Measurements from ENCODE around the gene ADGRG4. TPM values are rescaled to one million over a fixed set of nuclear protein-coding genes. Genes with fewer than 3 reads are reported as not detected.

The ADGRG4 gene
- total and polyA plus RNA-seq, 2 donors (not counting 1 experiment from before 2014, with no cell fraction given), result not detected

- Mint-ChIP-seq H3K4me3 (no peak overlapping the region), H3K27ac (no peak overlapping the region), H3K9me3 (ENCODE audit: insufficient read depth) (no peaks in the 10 kb centered on the region), H3K4me1 (no peaks in the 10 kb centered on the region), H3K27me3 (peaks cover 7% of the 10 kb centered on the region)
- Histone ChIP-seq H3K4me3 (ENCODE audit: control extremely low read depth in 1 of 5, extremely low read depth in 1 of 5, insufficient read depth in 1 of 5, low read depth in 2 of 5, low read length in 4 of 5) (no peak overlapping the region), H3K27me3 (replicated peaks in 1 of 4; ENCODE audit: control extremely low read depth in 1 of 4, control insufficient read depth in 3 of 4, insufficient read depth in 4 of 4, low read length in 3 of 4) (no peaks in the 10 kb centered on the region), H3K4me2 (replicated peaks; ENCODE audit: low read depth, low read length, poor library complexity, severe bottlenecking) (no peak overlapping the region), H3K9me3 (ENCODE audit: control extremely low read depth in 1 of 3, control insufficient read depth in 2 of 3, insufficient read depth in 1 of 3, low read length in 2 of 3) (no peaks in the 10 kb centered on the region), H3K4me1 (ENCODE audit: control insufficient read depth in 2 of 2, insufficient read depth in 2 of 2, low read length in 2 of 2) (no peaks in the 10 kb centered on the region), H3K79me2 (ENCODE audit: control insufficient read depth, insufficient read depth, low read length) (no peaks in the 10 kb centered on the region), H3K9ac (ENCODE audit: low read length) (no peak overlapping the region), H3K36me3 (replicated peaks in 1 of 2; ENCODE audit: control extremely low read depth in 1 of 2, control insufficient read depth in 1 of 2, extremely low read depth in 1 of 2, insufficient read depth in 2 of 2, low read length in 1 of 2) (no peaks in the 10 kb centered on the region), H3K27ac (ENCODE audit: low read length in 2 of 2) (no peak overlapping the region), H4K20me1 (ENCODE audit: control insufficient read depth, insufficient read depth, low read length, poor library complexity, severe bottlenecking) (no peaks in the 10 kb centered on the region), H2AFZ (ENCODE audit: insufficient read depth, low read depth, low read length, poor library complexity, severe bottlenecking) (no peak overlapping the region)
- ATAC-seq (ENCODE audit: low read depth) (no peak), DNase-seq (no peak)
- WGBS (ENCODE audit: insufficient coverage), result no CpG with 5 or more reads among the region's 2 CpGs
- TF ChIP-seq EZH2 (IDR thresholded peaks at IDR 0.05; ENCODE audit: borderline replicate concordance, insufficient read depth, low read depth, low read length, poor library complexity, severe bottlenecking), result no peak
- no peak for TF ChIP-seq CTCF (IDR thresholded peaks at IDR 0.05)
- CTCF ChIA-PET, result no interaction called here
- POLR2A ChIA-PET, result no interaction called here
- intact Hi-C loops (cut with micrococcal nuclease), result no loop called here
These were observed 86.1 kb downstream of the ADGRG4 start for GRCh38 chrX:136386826-136387225.

GRCh38 chrX:136387951-136388502 lies 87.3 kb downstream of the ADGRG4 start:
- H3K4me3 ChIP-seq (ENCODE audit: control extremely low read depth in 1 of 5, extremely low read depth in 1 of 5, insufficient read depth in 1 of 5, low read depth in 2 of 5, low read length in 4 of 5), result no peak overlapping the region
- no peak overlapping the region for H2AFZ ChIP-seq (ENCODE audit: insufficient read depth, low read depth, low read length, poor library complexity, severe bottlenecking)
- no peak overlapping the region for H3K9ac ChIP-seq (ENCODE audit: low read length)
- no peaks in the 10 kb centered on the region for H3K36me3 ChIP-seq (replicated peaks in 1 of 2; ENCODE audit: control extremely low read depth in 1 of 2, control insufficient read depth in 1 of 2, extremely low read depth in 1 of 2, insufficient read depth in 2 of 2, low read length in 1 of 2)
- Mint-ChIP-seq H3K4me1 (no peaks in the 10 kb centered on the region), H3K27me3 (peaks cover 7% of the 10 kb centered on the region), H3K4me3 (no peak overlapping the region), H3K9me3 (ENCODE audit: insufficient read depth) (no peaks in the 10 kb centered on the region), H3K27ac (no peak overlapping the region)
- WGBS (ENCODE audit: insufficient coverage), result no CpG with 5 or more reads among the region's 3 CpGs
- no peaks in the 10 kb centered on the region for H4K20me1 ChIP-seq (ENCODE audit: control insufficient read depth, insufficient read depth, low read length, poor library complexity, severe bottlenecking)
- ChIA-PET CTCF (no interaction called here), POLR2A (no interaction called here)
- H3K4me2 ChIP-seq (replicated peaks; ENCODE audit: low read depth, low read length, poor library complexity, severe bottlenecking), result no peak overlapping the region
- ATAC-seq (ENCODE audit: low read depth) (no peak), DNase-seq (no peak)
- H3K27me3 ChIP-seq (replicated peaks in 1 of 4; ENCODE audit: control extremely low read depth in 1 of 4, control insufficient read depth in 3 of 4, insufficient read depth in 4 of 4, low read length in 3 of 4), result no peaks in the 10 kb centered on the region
- no peaks in the 10 kb centered on the region for H3K9me3 ChIP-seq (ENCODE audit: control extremely low read depth in 1 of 3, control insufficient read depth in 2 of 3, insufficient read depth in 1 of 3, low read length in 2 of 3)
- TF ChIP-seq EZH2 (IDR thresholded peaks at IDR 0.05; ENCODE audit: borderline replicate concordance, insufficient read depth, low read depth, low read length, poor library complexity, severe bottlenecking) (no peak), CTCF (IDR thresholded peaks at IDR 0.05) (no peak)
- intact Hi-C loops (cut with micrococcal nuclease), result no loop called here
- H3K79me2 ChIP-seq (ENCODE audit: control insufficient read depth, insufficient read depth, low read length), result no peaks in the 10 kb centered on the region
- H3K4me1 ChIP-seq (ENCODE audit: control insufficient read depth in 2 of 2, insufficient read depth in 2 of 2, low read length in 2 of 2), result no peaks in the 10 kb centered on the region
- H3K27ac ChIP-seq (ENCODE audit: low read length in 2 of 2), result no peak overlapping the region

Measured in B cell (primary cell).